SK-N-SH (cell line): ENCODE results near the gene MUC13. TPM values are rescaled to one million over a fixed set of nuclear protein-coding genes. Genes with fewer than 3 reads are reported as not detected.

ENCODE experiments used
- CTCF ChIA-PET: fragments of 300-600, 350-600 bp; formaldehyde crosslinking; extraction: SDS; loops from one replicate; lab custom pipeline; 2021; lab: Yijun Ruan, JAX
- POLR2A ChIA-PET: fragments of 350-600 bp; sonication (Branson Sonifier 250); formaldehyde crosslinking; extraction: SDS; loops from one replicate; lab custom pipeline; 2020; ENCODE audit warnings: antibody characterized with exemption, inconsistent platforms; lab: Yijun Ruan, JAX
- DNase-seq: peaks from one replicate; pipeline ENCODE4 v3.0.0; 2012
- H2AFZ ChIP-seq: fragments of 200-600 bp; sonication (generic); 2 replicates; pipeline ENCODE4 v1.8.1; 2016; ENCODE audit warnings: antibody characterized with exemption, mild to moderate bottlenecking, low read depth
- H3F3A ChIP-seq: fragments of 200-600 bp; sonication (generic); replicated peaks from 2 replicates; pipeline ENCODE3; 2016; ENCODE audit warnings: antibody characterized with exemption, mild to moderate bottlenecking; ENCODE audit not compliant: insufficient read depth
- H3K27ac ChIP-seq, 2 experiments: fragments of 200-500 bp in 1 of 2; fragments of 200-600 bp in 1 of 2; sonication (Bioruptor generic) in 1 of 2; sonication (generic), shearing (Covaris generic) in 1 of 2; 2 replicates each; pipeline versions ENCODE4 v1.5.1 to v1.6.1; 2014 to 2016; ENCODE audit warnings: low read depth in 2 of 2, inconsistent platforms in 1 of 2, low read length in 1 of 2, mild to moderate bottlenecking in 1 of 2, mixed read lengths in 1 of 2
- H3K27me3 ChIP-seq: fragments of 200-600 bp; sonication (generic), shearing (Covaris generic); 2 replicates; pipeline ENCODE4 v1.6.1; 2016; ENCODE audit warnings: mixed run types; ENCODE audit not compliant: insufficient read depth
- H3K36me3 ChIP-seq, 2 experiments: fragments of 200-500 bp in 1 of 2; fragments of 200-600 bp in 1 of 2; sonication (Bioruptor generic) in 1 of 2; sonication (generic) in 1 of 2; replicated peaks in 1 of 2; 2 replicates each; pipeline versions ENCODE3 to v1.5.1; 2014 to 2016; ENCODE audit warnings: low read length in 1 of 2, mild to moderate bottlenecking in 1 of 2; ENCODE audit not compliant: insufficient read depth in 2 of 2, control insufficient read depth in 1 of 2
- H3K4me1 ChIP-seq, 2 experiments: fragments of 200-500 bp in 1 of 2; fragments of 200-600 bp in 1 of 2; sonication (Bioruptor generic) in 1 of 2; sonication (generic), shearing (Covaris generic) in 1 of 2; 2 replicates each; pipeline versions ENCODE4 v1.5.1 to v1.6.1; 2014 to 2016; ENCODE audit warnings: low read depth in 1 of 2, low read length in 1 of 2, mixed run types in 1 of 2; ENCODE audit not compliant: insufficient read depth in 2 of 2, control insufficient read depth in 1 of 2
- H3K4me2 ChIP-seq: fragments of 200-600 bp; sonication (generic), shearing (Covaris generic); 2 replicates; pipeline ENCODE4 v1.6.1; 2017; ENCODE audit warnings: mixed run types
- H3K4me3 ChIP-seq, 2 experiments: fragments of 200-500 bp in 1 of 2; fragments of 200-600 bp in 1 of 2; sonication (Bioruptor generic) in 1 of 2; sonication (generic), shearing (Covaris generic) in 1 of 2; 2 replicates each; pipeline versions ENCODE4 v1.5.1 to v1.8.1; 2014 to 2016; ENCODE audit warnings: low read depth in 2 of 2, inconsistent platforms in 1 of 2, low read length in 1 of 2, mild to moderate bottlenecking in 1 of 2, mixed read lengths in 1 of 2, moderate library complexity in 1 of 2
- H3K79me2 ChIP-seq: fragments of 200-600 bp; sonication (generic); 2 replicates; pipeline ENCODE4 v1.8.1; 2017; ENCODE audit warnings: mild to moderate bottlenecking; ENCODE audit not compliant: insufficient read depth
- H3K9ac ChIP-seq: fragments of 200-600 bp; sonication (generic); 2 replicates; pipeline ENCODE4 v1.6.1; 2017; ENCODE audit warnings: mixed run types
- H3K9me2 ChIP-seq: fragments of 200-600 bp; sonication (generic); 2 replicates; pipeline ENCODE4 v1.6.1; 2017; ENCODE audit warnings: mixed run types
- H3K9me3 ChIP-seq: fragments of 200-600 bp; sonication (generic); 2 replicates; pipeline ENCODE4 v1.6.1; 2017; ENCODE audit warnings: mixed run types, mild to moderate bottlenecking, moderate library complexity
- H4K20me1 ChIP-seq: fragments of 200-600 bp; sonication (generic); 2 replicates; pipeline ENCODE4 v1.6.1; 2017; ENCODE audit warnings: mild to moderate bottlenecking, mixed run types; ENCODE audit not compliant: insufficient read depth
- CHD2 ChIP-seq: fragments of 150-350 bp; IDR thresholded peaks from 2 replicates; pipeline ENCODE4 v1.6.1; 2018; ENCODE audit warnings: low read length; ENCODE audit not compliant: partially characterized antibody
- FOXM1 ChIP-seq: IDR thresholded peaks from 2 replicates; pipeline ENCODE4 v1.4.0; 2012; ENCODE audit warnings: low read depth, mild to moderate bottlenecking
- GATA2 ChIP-seq: sonication (generic); formaldehyde crosslinking; IDR thresholded peaks from 2 replicates; pipeline ENCODE4 v1.5.0; 2020; ENCODE audit warnings: mild to moderate bottlenecking, missing genetic modification reagents
- MEF2A ChIP-seq: IDR thresholded peaks from 2 replicates; pipeline ENCODE4 v1.4.0; 2012; ENCODE audit warnings: low read depth, borderline replicate concordance
- RCOR1 ChIP-seq: fragments of 150-350 bp; IDR thresholded peaks from 2 replicates; pipeline ENCODE4 v1.6.1; 2017; ENCODE audit warnings: antibody characterized with exemption, low read length
- REST ChIP-seq: IDR thresholded peaks from 2 replicates; pipeline ENCODE4 v1.6.1; 2012; ENCODE audit warnings: mild to moderate bottlenecking, low read depth, low read length, moderate library complexity
- RXRA ChIP-seq: IDR thresholded peaks from 2 replicates; pipeline ENCODE4 v1.4.0; 2012; ENCODE audit warnings: low read depth, mild to moderate bottlenecking, borderline replicate concordance
- TAF1 ChIP-seq: IDR thresholded peaks from 2 replicates; pipeline ENCODE4 v1.6.1; 2012; ENCODE audit warnings: low read depth, mild to moderate bottlenecking, low read length, moderate library complexity, borderline replicate concordance
- TEAD4 ChIP-seq: IDR thresholded peaks from 2 replicates; pipeline ENCODE4 v1.4.0; 2012; ENCODE audit warnings: mild to moderate bottlenecking, borderline replicate concordance; ENCODE audit not compliant: insufficient read depth
- USF1 ChIP-seq: IDR thresholded peaks from 2 replicates; pipeline ENCODE4 v1.4.0; 2012; ENCODE audit warnings: low read depth, borderline replicate concordance
- USF2 ChIP-seq: fragments of 150-350 bp; IDR thresholded peaks from 2 replicates; pipeline ENCODE4 v1.6.1; 2017; ENCODE audit warnings: antibody characterized with exemption, low read length, low read depth, borderline replicate concordance
- YY1 ChIP-seq: IDR thresholded peaks from 2 replicates; pipeline ENCODE4 v1.4.0; 2012; ENCODE audit warnings: low read depth, mild to moderate bottlenecking
- WGBS: methylation state at CpG from one replicate; pipeline ENCODE4 v1.1.6; 2017; ENCODE audit warnings: low lambda C conversion rate; 5-methylcytosine and 5-hydroxymethylcytosine counted together
- polyA plus RNA-seq, 3 experiments: library from polyadenylated mRNA; depleted of rRNA; stranded (reverse); fragments of >200 nt; gene quantifications; 2 replicates each; pipeline ENCODE4 v1.2.3, GENCODE V29; 2012

Gene MUC13
- polyA plus RNA-seq, 1 of the 3 experiments (the other 2 are of a cell fraction), result not detected

DNA sequence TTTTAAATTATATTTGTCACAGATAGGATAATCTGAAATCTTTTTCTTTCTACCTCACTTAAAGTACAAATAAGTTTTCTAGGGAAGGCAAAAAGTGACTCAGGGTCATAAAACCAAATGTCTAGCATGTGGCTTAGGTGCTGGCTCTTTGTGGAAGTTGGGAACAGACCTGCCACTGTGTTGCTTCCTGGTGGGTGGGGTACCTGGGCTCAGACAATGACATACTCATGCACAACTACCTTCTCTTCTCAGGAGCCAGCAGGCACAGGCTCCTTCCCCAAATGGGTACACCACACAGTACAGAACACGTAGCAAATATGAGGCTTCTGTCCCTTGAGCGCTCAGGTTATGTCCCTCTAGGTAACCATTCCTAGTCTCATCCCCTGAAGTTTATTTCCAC lies 40.1 kb upstream of the MUC13 start:
- ChIA-PET POLR2A (interaction anchor here (0.6 kb wide), 1 partner anchor 98 kb away, joined by 3 read pairs; no protein-coding TSS in a partner anchor), CTCF (interaction anchor here (1.6 to 1.7 kb wide), 2 partner anchors 12 to 214 kb away, joined by 3 to 4 read pairs; no protein-coding TSS in a partner anchor)
- Histone ChIP-seq H2AFZ (no peak overlapping the region), H3K4me2 (no peak overlapping the region), H3K4me1 (no peaks in the 10 kb centered on the region), H3K9me2 (no peaks in the 10 kb centered on the region), H3K79me2 (no peaks in the 10 kb centered on the region), H3K27me3 (no peaks in the 10 kb centered on the region), H3F3A (no peaks in the 10 kb centered on the region), H3K27ac (no peak overlapping the region), H3K9ac (no peak overlapping the region), H3K9me3 (no peaks in the 10 kb centered on the region), H4K20me1 (no peaks in the 10 kb centered on the region), H3K4me3 (no peak overlapping the region), H3K36me3 (peaks cover 25 to 63% of the 10 kb centered on the region in 2 experiments)
- no peak for DNase-seq
- no peak for TF ChIP-seq CHD2
- no peak for TF ChIP-seq YY1
- TF ChIP-seq TAF1, result no peak
- no peak for TF ChIP-seq USF2
- no peak for TF ChIP-seq MEF2A
- TF ChIP-seq GATA2 (CRISPR knock-in tag), result no peak
- no peak for TF ChIP-seq RCOR1
- no peak for TF ChIP-seq FOXM1
- TF ChIP-seq USF1, result no peak
- no peak for TF ChIP-seq TEAD4
- 86% methylated on average over 1 of the region's 2 CpGs for WGBS

GRCh38 chr3:124973290-124973689 lies 38.7 kb upstream of the MUC13 start:
- peaks cover 35 to 70% of the 10 kb centered on the region in 2 experiments for H3K36me3 ChIP-seq
- no peak overlapping the region for H3K9ac ChIP-seq
- no peak overlapping the region for H3K4me3 ChIP-seq
- CTCF ChIA-PET, result interaction anchor here (0.8 to 1.6 kb wide), 3 partner anchors 11 to 24 kb away, joined by 3 read pairs; no protein-coding TSS in a partner anchor
- no peaks in the 10 kb centered on the region for H3K9me2 ChIP-seq
- TF ChIP-seq CHD2, result no peak
- TF ChIP-seq REST, result no peak
- no peak for TF ChIP-seq YY1
- TF ChIP-seq RXRA, result no peak
- H3K27ac ChIP-seq, result no peak overlapping the region
- no peaks in the 10 kb centered on the region for H3F3A ChIP-seq
- H3K79me2 ChIP-seq, result no peaks in the 10 kb centered on the region
- no peak overlapping the region for H3K4me2 ChIP-seq
- no peaks in the 10 kb centered on the region for H3K4me1 ChIP-seq
- no peaks in the 10 kb centered on the region for H3K27me3 ChIP-seq
- POLR2A ChIA-PET, result no interaction called here
- DNase-seq, result no peak
- no peaks in the 10 kb centered on the region for H3K9me3 ChIP-seq
- no peak overlapping the region for H2AFZ ChIP-seq
- H4K20me1 ChIP-seq, result no peaks in the 10 kb centered on the region
